ENCODE measurements around the gene ABL1. TPM values are rescaled to one million over a fixed set of nuclear protein-coding genes. Genes with fewer than 3 reads are reported as not detected.
A peak's percentile ranks its signal among the peaks of the same experiment; 100 is the strongest.

The ABL1 gene
- total RNA-seq, 1 donor from 2014 or later = 118 TPM

- H3K27ac Mint-ChIP-seq (ENCODE audit: unreplicated experiment) = no peak overlapping the region
- H3K36me3 Mint-ChIP-seq (ENCODE audit: unreplicated experiment) = no peaks in the 10 kb centered on the region
- TF ChIP-seq, protein P1, sequence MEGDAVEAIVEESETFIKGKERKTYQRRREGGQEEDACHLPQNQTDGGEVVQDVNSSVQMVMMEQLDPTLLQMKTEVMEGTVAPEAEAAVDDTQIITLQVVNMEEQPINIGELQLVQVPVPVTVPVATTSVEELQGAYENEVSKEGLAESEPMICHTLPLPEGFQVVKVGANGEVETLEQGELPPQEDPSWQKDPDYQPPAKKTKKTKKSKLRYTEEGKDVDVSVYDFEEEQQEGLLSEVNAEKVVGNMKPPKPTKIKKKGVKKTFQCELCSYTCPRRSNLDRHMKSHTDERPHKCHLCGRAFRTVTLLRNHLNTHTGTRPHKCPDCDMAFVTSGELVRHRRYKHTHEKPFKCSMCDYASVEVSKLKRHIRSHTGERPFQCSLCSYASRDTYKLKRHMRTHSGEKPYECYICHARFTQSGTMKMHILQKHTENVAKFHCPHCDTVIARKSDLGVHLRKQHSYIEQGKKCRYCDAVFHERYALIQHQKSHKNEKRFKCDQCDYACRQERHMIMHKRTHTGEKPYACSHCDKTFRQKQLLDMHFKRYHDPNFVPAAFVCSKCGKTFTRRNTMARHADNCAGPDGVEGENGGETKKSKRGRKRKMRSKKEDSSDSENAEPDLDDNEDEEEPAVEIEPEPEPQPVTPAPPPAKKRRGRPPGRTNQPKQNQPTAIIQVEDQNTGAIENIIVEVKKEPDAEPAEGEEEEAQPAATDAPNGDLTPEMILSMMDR (IDR thresholded peaks at IDR 0.05; ENCODE audit: partially characterized antibody, unreplicated experiment) = no peak
- DNase-seq = no peak
- peaks cover 24% of the 10 kb centered on the region for H3K4me1 Mint-ChIP-seq (ENCODE audit: low read depth, unreplicated experiment)
- peaks cover 17% of the 10 kb centered on the region for H3K27me3 Mint-ChIP-seq (ENCODE audit: unreplicated experiment)
- no peak overlapping the region for H3K4me3 Mint-ChIP-seq (ENCODE audit: unreplicated experiment)
- peaks cover 12% of the 10 kb centered on the region for H3K9me3 Mint-ChIP-seq (ENCODE audit: unreplicated experiment)
Measured at GRCh38 chr9:130934246-130934645, 99.2 kb downstream of the ABL1 start.

- no peaks in the 10 kb centered on the region for H3K36me3 Mint-ChIP-seq (ENCODE audit: unreplicated experiment)
- peaks cover 24% of the 10 kb centered on the region for H3K4me1 Mint-ChIP-seq (ENCODE audit: low read depth, unreplicated experiment)
- H3K9me3 Mint-ChIP-seq (ENCODE audit: unreplicated experiment) = peaks cover 12% of the 10 kb centered on the region
- TF ChIP-seq, protein P1 (IDR thresholded peaks at IDR 0.05; ENCODE audit: partially characterized antibody, unreplicated experiment) = no peak
- peaks cover 17% of the 10 kb centered on the region for H3K27me3 Mint-ChIP-seq (ENCODE audit: unreplicated experiment)
- peak overlapping the region; percentile 52 for H3K4me3 Mint-ChIP-seq (ENCODE audit: unreplicated experiment)
- DNase-seq = no peak
- no peak overlapping the region for H3K27ac Mint-ChIP-seq (ENCODE audit: unreplicated experiment)
Measured at GRCh38 chr9:130934702-130935647, 99.9 kb downstream of the ABL1 start.

GRCh38 chr9:130935648-130936271 lies 100.7 kb downstream of the ABL1 start:
- TF ChIP-seq, protein P1 (IDR thresholded peaks at IDR 0.05; ENCODE audit: partially characterized antibody, unreplicated experiment) = no peak
- H3K9me3 Mint-ChIP-seq (ENCODE audit: unreplicated experiment) = peaks cover 12% of the 10 kb centered on the region
- H3K27ac Mint-ChIP-seq (ENCODE audit: unreplicated experiment) = no peak overlapping the region
- peaks cover 22% of the 10 kb centered on the region for H3K27me3 Mint-ChIP-seq (ENCODE audit: unreplicated experiment)
- DNase-seq = no peak
- no peak overlapping the region for H3K4me3 Mint-ChIP-seq (ENCODE audit: unreplicated experiment)
- peaks cover 24% of the 10 kb centered on the region for H3K4me1 Mint-ChIP-seq (ENCODE audit: low read depth, unreplicated experiment)
- H3K36me3 Mint-ChIP-seq (ENCODE audit: unreplicated experiment) = no peaks in the 10 kb centered on the region

GRCh38 chr9:130936285-130937117 lies 101.4 kb downstream of the ABL1 start:
- H3K4me1 Mint-ChIP-seq (ENCODE audit: low read depth, unreplicated experiment) = peaks cover 24% of the 10 kb centered on the region
- H3K4me3 Mint-ChIP-seq (ENCODE audit: unreplicated experiment) = peak overlapping the region; percentile 69
- H3K27me3 Mint-ChIP-seq (ENCODE audit: unreplicated experiment) = peaks cover 21% of the 10 kb centered on the region
- TF ChIP-seq, protein P1 (IDR thresholded peaks at IDR 0.05; ENCODE audit: partially characterized antibody, unreplicated experiment) = no peak
- H3K27ac Mint-ChIP-seq (ENCODE audit: unreplicated experiment) = peak overlapping the region; percentile 28
- H3K36me3 Mint-ChIP-seq (ENCODE audit: unreplicated experiment) = no peaks in the 10 kb centered on the region
- no peak for DNase-seq
- H3K9me3 Mint-ChIP-seq (ENCODE audit: unreplicated experiment) = peaks cover 12% of the 10 kb centered on the region

Other genes starting within 250 kb of the ABL1 start
- 0.98 TPM for gene PRDM12, start 170.7 kb upstream of the ABL1 start, total RNA-seq (ENCODE audit: unreplicated experiment)
- gene EXOSC2, start 141.5 kb upstream of the ABL1 start, total RNA-seq (ENCODE audit: unreplicated experiment) = 43.3 TPM
- gene QRFP, start 61.6 kb downstream of the ABL1 start, total RNA-seq (ENCODE audit: unreplicated experiment) = not detected
- not detected for gene FIBCD1, start 104.0 kb downstream of the ABL1 start, total RNA-seq (ENCODE audit: unreplicated experiment)
- gene LAMC3, start 173.9 kb downstream of the ABL1 start, total RNA-seq (ENCODE audit: unreplicated experiment) = 0.17 TPM

Measured in glutamatergic neuron (in vitro differentiated cells).